K562 (cell line): ENCODE results near the gene FGF21. TPM values are rescaled to one million over a fixed set of nuclear protein-coding genes. Genes with fewer than 3 reads are reported as not detected.
A peak's percentile ranks its signal among the peaks of the same experiment; 100 is the strongest.

Experiments
- BACH1 ChIP-seq: fragments of 200-800 bp; sonication (Bioruptor generic); IDR thresholded peaks from 2 replicates; pipeline ENCODE4 v1.6.1; 2016; ENCODE audit warnings: missing genetic modification characterization, missing compliant biosample characterization
- ESRRB ChIP-seq: fragments of 250-450 bp; sonication (Bioruptor Pico); IDR thresholded peaks from 2 replicates; pipeline ENCODE4 v1.5.0; 2020; ENCODE audit warnings: mild to moderate bottlenecking, moderate library complexity, borderline replicate concordance
- GTF2F1 ChIP-seq: IDR thresholded peaks from 2 replicates; pipeline ENCODE4 v1.6.1; 2011; ENCODE audit warnings: low read depth, low read length, improper control_type of control experiment
- PHF21A ChIP-seq: fragments of 450-650 bp; IDR thresholded peaks from 2 replicates; pipeline ENCODE4 v1.6.1; 2017; ENCODE audit warnings: low read depth, borderline replicate concordance
- PHF8 ChIP-seq: fragments of 200-600 bp; sonication (generic); IDR thresholded peaks from 2 replicates; pipeline ENCODE4 v1.6.1; 2012; ENCODE audit warnings: mixed run types, mild to moderate bottlenecking, inconsistent platforms, low read length, moderate library complexity, borderline replicate concordance
- PHTF2 ChIP-seq: fragments of 250-450 bp; sonication (Bioruptor Pico); IDR thresholded peaks from 2 replicates; pipeline ENCODE4 v1.5.0; 2021; ENCODE audit warnings: mild to moderate bottlenecking
- ZNF592 ChIP-seq: fragments of 450-650 bp; IDR thresholded peaks from 2 replicates; pipeline ENCODE4 v1.6.1; 2017; ENCODE audit warnings: antibody characterized with exemption, mild to moderate bottlenecking
- polyA plus RNA-seq, 8 experiments: library from polyadenylated mRNA; depleted of rRNA in 4 of 8; stranded (reverse) in 5 of 8; unstranded in 3 of 8; fragments of >200 nt; fragmentation: Nextera tagmentation in 2 of 8; fragmentation: Illumina TruSeq in 1 of 8; extraction: Ambion mirVana in 2 of 8; extraction: Trizol in 1 of 8; gene quantifications; 2 replicates each; pipeline versions ENCODE4 v1.2.1 to v1.2.3, GENCODE V29; 2011 to 2014; ENCODE audit warnings: inconsistent platforms in 1 of 8, missing spikeins in 1 of 8
- total RNA-seq, 7 experiments: library from RNA; depleted of rRNA in 6 of 7; stranded (reverse); fragments of >200 nt in 6 of 7; fragmentation: Illumina TruSeq in 2 of 7; extraction: Trizol in 2 of 7; gene quantifications; 2 replicates each; pipeline versions ENCODE4 v1.2.1 to v1.2.3, GENCODE V29; 2011 to 2021; ENCODE audit warnings: low replicate concordance in 1 of 7

FGF21 gene
- total and polyA plus RNA-seq, 9 of the 15 experiments (the other 6 are each of a cell fraction or from before 2014, with no cell fraction given) = 0.04 to 0.77 (median 0.09) TPM; not detected in 6

GRCh38 chr19:48720251-48720612 is 35.1 kb upstream of the FGF21 start (continued):
- no peak for TF ChIP-seq GTF2F1
- no peak for TF ChIP-seq PHTF2 (CRISPR knock-in tag)
- TF ChIP-seq BACH1 (tag) = no peak
- TF ChIP-seq ESRRB (CRISPR knock-in tag) = no peak
- no peak for TF ChIP-seq PHF21A
- TF ChIP-seq PHF8 = peak; percentile 30; the same call in 1 of the 2 replicates
- no peak for TF ChIP-seq ZNF592
